Activated T-cell treated with anti-CD3 and anti-CD28 coated beads, Interleukin-2, amount 50 U/mL, for 72 hours (primary cell): ENCODE data around the gene INSC. TPM values are rescaled to one million over a fixed set of nuclear protein-coding genes. Genes with fewer than 3 reads are reported as not detected.

Experiments used
- ATAC-seq, 2 donors: fragments of 150-1000 bp; cut with Tn5 transposase; replicated peaks in 1 of 2; 2 replicates each; pipeline ENCODE4 v1.10.0; 2021; ENCODE audit warnings: moderate library complexity in 2 of 2, mild to moderate bottlenecking in 1 of 2
- DNase-seq, 2 donors: peaks; one replicate each; pipeline ENCODE4 v3.0.0; 2021 to 2022; ENCODE audit warnings: mixed read lengths in 1 of 2
- H3K27ac Mint-ChIP-seq: one replicate; pipeline ENCODE4 v1.8.0; 2022; ENCODE audit warnings: mild to moderate bottlenecking, moderate library complexity, mixed read lengths
- H3K27me3 Mint-ChIP-seq: one replicate; pipeline ENCODE4 v1.8.0; 2022; ENCODE audit warnings: low read depth, mixed read lengths
- H3K36me3 Mint-ChIP-seq, 2 donors: one replicate each; pipeline ENCODE4 v1.8.0; 2022; ENCODE audit warnings: mixed read lengths in 2 of 2, mild to moderate bottlenecking in 1 of 2; ENCODE audit not compliant: insufficient read depth in 2 of 2
- H3K4me1 Mint-ChIP-seq: one replicate; pipeline ENCODE4 v1.8.0; 2022; ENCODE audit warnings: low read depth, mixed read lengths
- H3K4me3 Mint-ChIP-seq, 2 donors: one replicate each; pipeline ENCODE4 v1.8.0; 2022; ENCODE audit warnings: mild to moderate bottlenecking in 2 of 2, mixed read lengths in 2 of 2, moderate library complexity in 2 of 2
- H3K9me3 Mint-ChIP-seq, 2 donors: one replicate each; pipeline ENCODE4 v1.8.0; 2022; ENCODE audit warnings: mixed read lengths in 2 of 2
- total RNA-seq, 2 donors: library from RNA; stranded (reverse); gene quantifications; one replicate each; pipeline ENCODE4 v1.2.3, GENCODE V29; 2022

The INSC gene
- total RNA-seq, 2 donors from 2014 or later = 0.96 to 3.1 TPM

GRCh38 chr11:15189641-15190365 is 75.1 kb downstream of the INSC start:
- no peaks in the 10 kb centered on the region for H3K9me3 Mint-ChIP-seq
- no peaks in the 10 kb centered on the region for H3K4me1 Mint-ChIP-seq
- DNase-seq (no peak), ATAC-seq (no peak)
- H3K27ac Mint-ChIP-seq = no peak overlapping the region
- no peaks in the 10 kb centered on the region for H3K36me3 Mint-ChIP-seq
- peaks cover 16% of the 10 kb centered on the region for H3K27me3 Mint-ChIP-seq
- H3K4me3 Mint-ChIP-seq = no peak overlapping the region

- H3K9me3 Mint-ChIP-seq = no peaks in the 10 kb centered on the region
- H3K4me3 Mint-ChIP-seq = no peak overlapping the region
- ATAC-seq (no peak), DNase-seq (no peak)
- H3K27ac Mint-ChIP-seq = no peak overlapping the region
- H3K4me1 Mint-ChIP-seq = no peaks in the 10 kb centered on the region
- no peaks in the 10 kb centered on the region for H3K36me3 Mint-ChIP-seq
- H3K27me3 Mint-ChIP-seq = peaks cover 16% of the 10 kb centered on the region
These were observed 75.9 kb downstream of the INSC start for GRCh38 chr11:15190611-15191010.

- no peak for ATAC-seq
- H3K27ac Mint-ChIP-seq = no peak overlapping the region
- no peaks in the 10 kb centered on the region for H3K36me3 Mint-ChIP-seq
- H3K4me3 Mint-ChIP-seq = no peak overlapping the region
- no peaks in the 10 kb centered on the region for H3K4me1 Mint-ChIP-seq
- no peaks in the 10 kb centered on the region for H3K9me3 Mint-ChIP-seq
- DNase-seq = no peak
- peaks cover 12% of the 10 kb centered on the region for H3K27me3 Mint-ChIP-seq
These were observed 77.4 kb downstream of the INSC start for GRCh38 chr11:15192005-15192556.

DNA sequence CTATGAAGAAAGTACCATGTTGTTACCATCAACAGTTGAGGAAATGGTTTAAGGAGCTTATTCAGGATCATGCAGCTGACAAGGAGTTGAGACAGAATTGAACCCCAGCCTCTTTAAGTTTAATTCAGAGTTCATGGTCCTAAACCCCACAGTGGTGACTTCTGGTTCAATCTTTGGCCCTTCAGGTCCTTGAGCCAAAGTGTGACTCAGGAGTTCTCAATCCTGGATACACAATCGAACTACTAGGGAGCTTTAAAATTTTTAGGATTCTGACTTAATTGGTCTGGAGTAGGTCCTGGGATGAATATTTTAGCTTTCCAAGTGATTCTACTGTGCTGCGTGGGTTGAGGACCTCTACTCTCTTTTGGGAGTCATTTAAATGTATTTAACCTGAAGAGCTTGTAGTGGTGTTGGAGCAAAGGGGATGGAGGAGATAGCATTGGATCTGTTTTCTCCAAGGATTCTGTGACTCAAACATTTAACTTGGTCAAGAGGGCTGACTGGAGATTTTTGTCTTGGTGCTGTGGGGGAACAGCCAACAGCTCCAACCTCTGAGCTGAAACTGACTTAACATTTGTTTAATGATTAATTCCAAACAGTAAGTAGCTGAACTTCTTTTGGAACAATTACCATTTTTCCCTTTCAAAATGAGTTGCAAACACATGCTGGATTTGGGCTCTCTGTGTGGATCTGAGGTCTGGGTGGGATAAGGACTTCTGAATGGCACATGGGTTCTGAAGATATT is 80.1 kb downstream of the INSC start:
- H3K4me3 Mint-ChIP-seq = no peak overlapping the region

GRCh38 chr11:15195454-15196200 is 80.9 kb downstream of the INSC start:
- Mint-ChIP-seq H3K27ac (no peak overlapping the region), H3K27me3 (peaks cover 9% of the 10 kb centered on the region), H3K4me1 (no peaks in the 10 kb centered on the region), H3K36me3 (no peaks in the 10 kb centered on the region), H3K4me3 (no peak overlapping the region), H3K9me3 (no peaks in the 10 kb centered on the region)
- no peak for DNase-seq
- no peak for ATAC-seq

More for the DNA sequence above, 80.1 kb downstream of the INSC start:
- Mint-ChIP-seq H3K36me3 (no peaks in the 10 kb centered on the region), H3K4me1 (no peaks in the 10 kb centered on the region), H3K9me3 (no peaks in the 10 kb centered on the region), H3K27ac (no peak overlapping the region), H3K27me3 (peaks cover 9% of the 10 kb centered on the region)
- DNase-seq = no peak
- no peak for ATAC-seq

GRCh38 chr11:15196704-15197103 is 82.0 kb downstream of the INSC start:
- no peak overlapping the region for H3K4me3 Mint-ChIP-seq
- H3K27ac Mint-ChIP-seq = no peak overlapping the region
- H3K36me3 Mint-ChIP-seq = no peaks in the 10 kb centered on the region
- H3K4me1 Mint-ChIP-seq = no peaks in the 10 kb centered on the region
- H3K9me3 Mint-ChIP-seq = no peaks in the 10 kb centered on the region
- DNase-seq = no peak
- no peak for ATAC-seq
- H3K27me3 Mint-ChIP-seq = peaks cover 9% of the 10 kb centered on the region

- ATAC-seq (no peak), DNase-seq (no peak)
- H3K36me3 Mint-ChIP-seq = no peaks in the 10 kb centered on the region
- H3K4me1 Mint-ChIP-seq = no peaks in the 10 kb centered on the region
- no peaks in the 10 kb centered on the region for H3K9me3 Mint-ChIP-seq
- H3K27ac Mint-ChIP-seq = no peak overlapping the region
- no peak overlapping the region for H3K4me3 Mint-ChIP-seq
- peaks cover 9% of the 10 kb centered on the region for H3K27me3 Mint-ChIP-seq
These were observed 83.0 kb downstream of the INSC start for GRCh38 chr11:15197696-15198095.

- Mint-ChIP-seq H3K36me3 (no peaks in the 10 kb centered on the region), H3K4me3 (no peak overlapping the region), H3K27ac (no peak overlapping the region), H3K9me3 (no peaks in the 10 kb centered on the region), H3K27me3 (peaks cover 9% of the 10 kb centered on the region), H3K4me1 (no peaks in the 10 kb centered on the region)
- DNase-seq = no peak
- no peak for ATAC-seq
These were observed 83.6 kb downstream of the INSC start for GRCh38 chr11:15198284-15198683.

GRCh38 chr11:15199693-15200092 is 85.0 kb downstream of the INSC start:
- Mint-ChIP-seq H3K36me3 (no peaks in the 10 kb centered on the region), H3K4me3 (no peak overlapping the region), H3K9me3 (no peaks in the 10 kb centered on the region), H3K27me3 (peaks cover 9% of the 10 kb centered on the region), H3K4me1 (no peaks in the 10 kb centered on the region), H3K27ac (no peak overlapping the region)
- ATAC-seq = no peak
- no peak for DNase-seq

DNA sequence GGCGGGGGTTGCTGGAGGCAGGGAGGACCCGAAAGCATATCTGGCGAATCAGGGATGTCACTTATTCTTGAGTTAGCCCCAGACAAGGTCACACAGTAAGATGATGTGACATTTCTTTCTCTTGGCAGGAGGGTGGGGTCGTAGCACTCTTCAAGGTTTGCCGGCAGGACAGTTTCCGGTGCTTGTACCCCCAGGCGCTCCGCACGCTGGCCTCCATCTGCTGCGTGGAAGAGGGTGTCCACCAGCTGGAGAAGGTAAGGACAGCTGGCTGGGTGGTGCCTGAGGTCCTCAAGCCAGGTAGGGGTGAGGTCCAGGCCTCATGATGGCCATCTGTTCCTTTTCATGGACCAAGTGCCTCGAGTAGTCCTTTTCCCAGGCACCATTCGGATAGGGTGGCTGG is 86.0 kb downstream of the INSC start:
- Mint-ChIP-seq H3K36me3 (no peaks in the 10 kb centered on the region), H3K27ac (no peak overlapping the region), H3K27me3 (peaks cover 8% of the 10 kb centered on the region), H3K9me3 (no peaks in the 10 kb centered on the region), H3K4me3 (no peak overlapping the region), H3K4me1 (no peaks in the 10 kb centered on the region)
- no peak for DNase-seq
- ATAC-seq = no peak

GRCh38 chr11:15201586-15201985 is 86.9 kb downstream of the INSC start:
- Mint-ChIP-seq H3K27ac (no peak overlapping the region), H3K27me3 (peaks cover 4% of the 10 kb centered on the region), H3K4me1 (no peaks in the 10 kb centered on the region), H3K36me3 (no peaks in the 10 kb centered on the region), H3K9me3 (no peaks in the 10 kb centered on the region), H3K4me3 (no peak overlapping the region)
- ATAC-seq (no peak), DNase-seq (no peak)

GRCh38 chr11:15202626-15203025 is 87.9 kb downstream of the INSC start:
- no peak overlapping the region for H3K4me3 Mint-ChIP-seq
- H3K9me3 Mint-ChIP-seq = no peaks in the 10 kb centered on the region
- DNase-seq (no peak), ATAC-seq (no peak)
- peaks cover 4% of the 10 kb centered on the region for H3K27me3 Mint-ChIP-seq
- H3K27ac Mint-ChIP-seq = no peak overlapping the region
- no peaks in the 10 kb centered on the region for H3K36me3 Mint-ChIP-seq
- no peaks in the 10 kb centered on the region for H3K4me1 Mint-ChIP-seq

GRCh38 chr11:15204711-15205110 is 90.0 kb downstream of the INSC start:
- Mint-ChIP-seq H3K9me3 (no peaks in the 10 kb centered on the region), H3K27ac (no peak overlapping the region), H3K36me3 (no peaks in the 10 kb centered on the region), H3K27me3 (no peaks in the 10 kb centered on the region), H3K4me3 (no peak overlapping the region), H3K4me1 (no peaks in the 10 kb centered on the region)
- ATAC-seq = no peak
- no peak for DNase-seq
